K562 (cell line): ENCODE measurements around the gene FUBP3. TPM values are rescaled to one million over a fixed set of nuclear protein-coding genes. Genes with fewer than 3 reads are reported as not detected.

Experiments
- ATAC-seq: fragments of 200-7000 bp; cut with Tn5 transposase; 3 replicates; pipeline ENCODE4 v1.9.1; 2020; ENCODE audit warnings: moderate library complexity
- BruUV-seq: library from RNA; stranded (reverse); fragments of 400-500 nt; replicated peaks from 2 replicates; lab custom pipeline; 2021; lab: Mats Ljungman, UMichigan
- CTCF ChIA-PET: fragments of 300-600 bp; formaldehyde crosslinking; extraction: SDS; loops from one replicate; lab custom pipeline; 2021; ENCODE audit warnings: low intra/inter-chr PET ratio; lab: Yijun Ruan, JAX
- POLR2A ChIA-PET: fragments of 300-600, 350-650 bp; sonication (Branson Sonifier 250); formaldehyde crosslinking; extraction: SDS; loops from one replicate; lab custom pipeline; 2021; ENCODE audit warnings: antibody characterized with exemption, inconsistent platforms; lab: Yijun Ruan, JAX
- DNase-seq, 4 experiments: peaks; one replicate each; pipeline versions ENCODE4 v3.0.0 to v3.0.0-alpha.2; 2011 to 2018; ENCODE audit warnings: low spot score in 3 of 4, mixed read lengths in 3 of 4; ENCODE audit errors: extremely low read depth in 1 of 4
- FAIRE-seq: peaks from 2 replicates; lab custom pipeline; 2011; peaks lifted over from hg19 to GRCh38; lab: Jason Lieb, UNC
- H2AFZ ChIP-seq: 2 replicates; pipeline ENCODE4 v1.6.0; 2011; ENCODE audit warnings: low read depth, low read length, control low read depth, inconsistent platforms
- H3K27ac ChIP-seq: fragments of 200-600 bp; 3 replicates; pipeline ENCODE4 v1.8.0; 2011; ENCODE audit warnings: low read depth, mild to moderate bottlenecking, control low read depth, inconsistent platforms, low read length, moderate library complexity, mixed read lengths; ENCODE audit errors: extremely low read depth
- H3K27me3 ChIP-seq, 2 experiments: fragments of 300-600 bp in 1 of 2; 2 replicates in 1 of 2; 3 replicates in 1 of 2; pipeline versions ENCODE4 v1.6.0 to v1.8.0; 2011; ENCODE audit warnings: inconsistent platforms in 2 of 2, low read length in 2 of 2, mild to moderate bottlenecking in 1 of 2, mixed read lengths in 1 of 2, moderate library complexity in 1 of 2; ENCODE audit not compliant: control insufficient read depth in 2 of 2, insufficient read depth in 2 of 2
- H3K36me3 ChIP-seq: fragments of 300-600 bp; 3 replicates; pipeline ENCODE4 v1.8.0; 2011; ENCODE audit warnings: mild to moderate bottlenecking, low read length, inconsistent platforms; ENCODE audit not compliant: control insufficient read depth, insufficient read depth
- H3K4me1 ChIP-seq, 2 experiments: fragments of 200-600 bp in 1 of 2; replicated peaks in 1 of 2; 2 replicates in 1 of 2; 3 replicates in 1 of 2; pipeline versions ENCODE4 v1.5.1 to v1.8.0; 2011; ENCODE audit warnings: inconsistent platforms in 2 of 2, low read length in 2 of 2, mild to moderate bottlenecking in 1 of 2, mixed read lengths in 1 of 2, moderate library complexity in 1 of 2; ENCODE audit not compliant: control insufficient read depth in 2 of 2, insufficient read depth in 2 of 2
- H3K4me2 ChIP-seq: 2 replicates; pipeline ENCODE4 v1.6.1; 2011; ENCODE audit warnings: low read length, control low read depth, inconsistent platforms, mixed read lengths; ENCODE audit not compliant: insufficient read depth
- H3K4me3 ChIP-seq: fragments of 200-600 bp; sonication (generic), shearing (Covaris generic); 2 replicates; pipeline ENCODE4 v1.5.1; 2016; ENCODE audit warnings: control low read depth, inconsistent platforms
- H3K79me2 ChIP-seq: fragments of 200-600 bp; 3 replicates; pipeline ENCODE4 v1.8.0; 2011; ENCODE audit warnings: low read length, inconsistent platforms; ENCODE audit not compliant: control insufficient read depth, insufficient read depth
- H3K9ac ChIP-seq, 2 experiments: 2 replicates each; pipeline versions ENCODE4 v1.6.0 to v1.6.1; 2011; ENCODE audit warnings: low read depth in 2 of 2, low read length in 2 of 2, control low read depth in 1 of 2, inconsistent platforms in 1 of 2, mild to moderate bottlenecking in 1 of 2, mixed read lengths in 1 of 2; ENCODE audit not compliant: insufficient read depth in 1 of 2
- H3K9me1 ChIP-seq: one replicate; pipeline ENCODE4 v1.6.0; 2011; ENCODE audit warnings: inconsistent platforms, mild to moderate bottlenecking, low read length, moderate library complexity; ENCODE audit not compliant: control insufficient read depth, insufficient read depth
- H3K9me3 ChIP-seq: replicated peaks from 2 replicates; pipeline ENCODE4 v1.5.1; 2011; ENCODE audit warnings: low read depth, low read length, inconsistent platforms; ENCODE audit not compliant: control insufficient read depth, insufficient read depth
- H4K20me1 ChIP-seq: replicated peaks from 2 replicates; pipeline ENCODE4 v1.6.1; 2011; ENCODE audit warnings: low read length, inconsistent platforms, mixed read lengths; ENCODE audit not compliant: control insufficient read depth, insufficient read depth
- CBX8 ChIP-seq: fragments of 200-600 bp; sonication (generic); IDR thresholded peaks from 2 replicates; pipeline ENCODE4 v1.6.1; 2012; ENCODE audit warnings: borderline replicate concordance, mixed run types, low read depth, mild to moderate bottlenecking, moderate library complexity, mixed read lengths, low read length, control low read depth, inconsistent platforms; ENCODE audit not compliant: poor library complexity, severe bottlenecking; ENCODE audit errors: extremely low read depth
- HDAC8 ChIP-seq: fragments of 450-650 bp; IDR thresholded peaks from 2 replicates; pipeline ENCODE4 v1.6.1; 2016; ENCODE audit warnings: mild to moderate bottlenecking, missing genetic modification characterization, moderate library complexity, missing compliant biosample characterization
- POLR2B ChIP-seq: fragments of 450-650 bp; IDR thresholded peaks from 2 replicates; pipeline ENCODE4 v1.6.1; 2018; ENCODE audit warnings: low read depth; ENCODE audit not compliant: partially characterized antibody
- U2AF1 ChIP-seq: fragments of 200-400 bp; formaldehyde crosslinking; optimal IDR thresholded peaks from 2 replicates; pipeline ENCODE3; 2017; ENCODE audit warnings: mild to moderate bottlenecking, low read depth, low read length, moderate library complexity
- WGBS: fragments of 100-300 bp; shearing (Covaris generic); methylation state at CpG from one replicate; pipeline ENCODE4 v1.1.6; 2016; ENCODE audit warnings: low coverage, mixed read lengths; ENCODE audit not compliant: insufficient coverage; ENCODE audit errors: missing lambda C conversion rate; 5-methylcytosine and 5-hydroxymethylcytosine counted together
- in situ Hi-C: fragments of 300-500 bp; cut with MboI; formaldehyde crosslinking; loops from 4 replicates; pipeline ENCODE4 v1.15.0; 2018; ENCODE audit warnings: inconsistent platforms, mixed read lengths
- intact Hi-C: fragments of 100-400 bp; cut with micrococcal nuclease; formaldehyde crosslinking; loops from 2 replicates; pipeline ENCODE4 v1.14.2; 2022
- polyA plus RNA-seq, 8 experiments: library from polyadenylated mRNA; depleted of rRNA in 4 of 8; stranded (reverse) in 5 of 8; unstranded in 3 of 8; fragments of >200 nt; fragmentation: Nextera tagmentation in 2 of 8; fragmentation: Illumina TruSeq in 1 of 8; extraction: Ambion mirVana in 2 of 8; extraction: Trizol in 1 of 8; gene quantifications; 2 replicates each; pipeline versions ENCODE4 v1.2.1 to v1.2.3, GENCODE V29; 2011 to 2014; ENCODE audit warnings: inconsistent platforms in 1 of 8, missing spikeins in 1 of 8
- total RNA-seq, 7 experiments: library from RNA; depleted of rRNA in 6 of 7; stranded (reverse); fragments of >200 nt in 6 of 7; fragmentation: Illumina TruSeq in 2 of 7; extraction: Trizol in 2 of 7; gene quantifications; 2 replicates each; pipeline versions ENCODE4 v1.2.1 to v1.2.3, GENCODE V29; 2011 to 2021; ENCODE audit warnings: low replicate concordance in 1 of 7
- TF ChIP-seq, protein P1 (sequence below), 3 experiments: fragments of 200-800 bp in 1 of 3; sonication (Bioruptor generic) in 1 of 3; sonication (generic) in 1 of 3; formaldehyde crosslinking in 1 of 3; IDR thresholded peaks; 2 replicates each; pipeline versions ENCODE4 v1.6.1 to v1.8.0; 2016 to 2022; ENCODE audit warnings: mild to moderate bottlenecking in 2 of 3, missing compliant biosample characterization in 2 of 3, missing genetic modification characterization in 2 of 3, missing genetic modification reagents in 1 of 3
- TF ChIP-seq, protein P2 (sequence below), 2 experiments: fragments of 450-650 bp in 1 of 2; sonication (generic) in 1 of 2; formaldehyde crosslinking in 1 of 2; IDR thresholded peaks in 1 of 2; conservative IDR thresholded peaks in 1 of 2; 2 replicates each; pipeline versions ENCODE4 v1.6.1 to v1.8.1; 2016 to 2023; ENCODE audit warnings: mild to moderate bottlenecking in 2 of 2, moderate library complexity in 2 of 2, inconsistent platforms in 1 of 2, missing genetic modification reagents in 1 of 2

FUBP3 gene
- total and polyA plus RNA-seq, 9 of the 15 experiments (the other 6 are each of a cell fraction or from before 2014, with no cell fraction given), result 3.0 to 64.0 (median 48.1) TPM

GRCh38 chr9:130555968-130556367 lies 23.4 kb upstream of the FUBP3 start:
- Histone ChIP-seq H3K9me1 (no peaks in the 10 kb centered on the region), H3K4me3 (no peak overlapping the region), H3K27me3 (peaks cover 0 to 22% of the 10 kb centered on the region in 2 experiments; a peak in 2 of 5 replicates), H4K20me1 (no peaks in the 10 kb centered on the region), H3K79me2 (no peaks in the 10 kb centered on the region), H3K4me1 (peaks cover 0 to 10% of the 10 kb centered on the region in 2 experiments; a peak in 3 of 5 replicates), H2AFZ (peak overlapping the region; percentile 4; the same call in 1 of the 2 replicates), H3K36me3 (no peaks in the 10 kb centered on the region), H3K9ac (no peak overlapping the region), H3K9me3 (0 out of 2 replicates have a peak, but pooled peaks cover 4% of the 10 kb centered on the region), H3K4me2 (no peak overlapping the region), H3K27ac (no peak overlapping the region)
- DNase-seq, result no peak
- WGBS, result 17% methylated on average over 6 of the region's 6 CpGs
- in situ Hi-C loops (no loop called here), intact Hi-C loops (no loop called here)
- ChIA-PET POLR2A (interaction anchor here (1.0 kb wide), 1 partner anchor 12 kb away, joined by 3 read pairs; no protein-coding TSS in a partner anchor), CTCF (no interaction called here)
- no peak for FAIRE-seq
- TF ChIP-seq, protein P1, sequence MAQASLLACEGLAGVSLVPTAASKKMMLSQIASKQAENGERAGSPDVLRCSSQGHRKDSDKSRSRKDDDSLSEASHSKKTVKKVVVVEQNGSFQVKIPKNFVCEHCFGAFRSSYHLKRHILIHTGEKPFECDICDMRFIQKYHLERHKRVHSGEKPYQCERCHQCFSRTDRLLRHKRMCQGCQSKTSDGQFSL (CRISPR knock-in tag; IDR thresholded peaks at IDR 0.05), result no peak
- TF ChIP-seq, protein P1 (tag; IDR thresholded peaks at IDR 0.05), result no peak
- no peak for TF ChIP-seq U2AF1
- TF ChIP-seq CBX8, result no peak
- TF ChIP-seq HDAC8 (tag), result no peak
- TF ChIP-seq, protein P2, sequence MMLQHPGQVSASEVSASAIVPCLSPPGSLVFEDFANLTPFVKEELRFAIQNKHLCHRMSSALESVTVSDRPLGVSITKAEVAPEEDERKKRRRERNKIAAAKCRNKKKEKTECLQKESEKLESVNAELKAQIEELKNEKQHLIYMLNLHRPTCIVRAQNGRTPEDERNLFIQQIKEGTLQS (IDR thresholded peaks at IDR 0.05), result no peak
- TF ChIP-seq, protein P2 (CRISPR knock-in tag; conservative IDR thresholded peaks at IDR 0.05), result no peak
- no peak for TF ChIP-seq POLR2B
- BruUV-seq, result no TSS peak
- no peak for ATAC-seq
